Measurements from ENCODE around the gene MGAT5. TPM values are rescaled to one million over a fixed set of nuclear protein-coding genes. Genes with fewer than 3 reads are reported as not detected.
A peak's percentile ranks its signal among the peaks of the same experiment; 100 is the strongest.

The MGAT5 gene
- total RNA-seq, 4 donors from 2014 or later, result 32.4 to 65.9 (median 46.6) TPM

GRCh38 chr2:134241911-134242310 lies 12.0 kb upstream of the MGAT5 start:
- Histone ChIP-seq H3K27ac (no peak overlapping the region), H3K9me3 (no peaks in the 10 kb centered on the region), H3K4me3 (no peak overlapping the region), H3K36me3 (no peaks in the 10 kb centered on the region), H3K4me1 (peaks cover 0 to 21% (median 0%) of the 10 kb centered on the region in 3 donors), H3K27me3 (no peaks in the 10 kb centered on the region)
- no peak for ATAC-seq
- TF ChIP-seq CTCF (IDR thresholded peaks at IDR 0.05), result no peak
- no peak for TF ChIP-seq POLR2AphosphoS5 (IDR thresholded peaks at IDR 0.05)
- no peak for TF ChIP-seq POLR2A (IDR thresholded peaks at IDR 0.05)
- TF ChIP-seq EP300 (IDR thresholded peaks at IDR 0.05), result no peak
- 84 to 89% methylated on average over 2 of the region's 2 CpGs for WGBS, 2 donors (ENCODE audit: low coverage in 1 of 2)

GRCh38 chr2:134243244-134243643 lies 10.6 kb upstream of the MGAT5 start:
- H3K27ac ChIP-seq, result no peak overlapping the region
- no peaks in the 10 kb centered on the region for H3K27me3 ChIP-seq
- H3K4me3 ChIP-seq, result no peak overlapping the region
- WGBS, 2 donors (ENCODE audit: low coverage in 1 of 2), result 100% methylated on average over 1 of the region's 1 CpG; no CpG with 5 or more reads in 1 of the 2 donors
- no peak for ATAC-seq
- H3K4me1 ChIP-seq, result peaks cover 0 to 21% (median 0%) of the 10 kb centered on the region in 3 donors
- no peaks in the 10 kb centered on the region for H3K9me3 ChIP-seq
- TF ChIP-seq POLR2A (IDR thresholded peaks at IDR 0.05), result no peak
- TF ChIP-seq CTCF (IDR thresholded peaks at IDR 0.05), result no peak
- TF ChIP-seq EP300 (IDR thresholded peaks at IDR 0.05), result no peak
- no peak for TF ChIP-seq POLR2AphosphoS5 (IDR thresholded peaks at IDR 0.05)
- H3K36me3 ChIP-seq, result no peaks in the 10 kb centered on the region

- 29 to 35% methylated on average over 2 of the region's 2 CpGs for WGBS, 2 donors (ENCODE audit: low coverage in 1 of 2)
- TF ChIP-seq CTCF (IDR thresholded peaks at IDR 0.05) (no peak), POLR2A (IDR thresholded peaks at IDR 0.05) (no peak), EP300 (IDR thresholded peaks at IDR 0.05) (no peak), POLR2AphosphoS5 (IDR thresholded peaks at IDR 0.05) (no peak)
Measured at GRCh38 chr2:134244086-134244485, 9.8 kb upstream of the MGAT5 start.

GRCh38 chr2:134244587-134244986 lies 9.3 kb upstream of the MGAT5 start:
- Histone ChIP-seq H3K4me3 (no peak overlapping the region), H3K27me3 (no peaks in the 10 kb centered on the region), H3K4me1 (peaks cover 0 to 30% (median 0%) of the 10 kb centered on the region in 3 donors), H3K27ac (no peak overlapping the region), H3K36me3 (no peaks in the 10 kb centered on the region), H3K9me3 (no peaks in the 10 kb centered on the region)
- ATAC-seq, result no peak
- 54 to 83% methylated on average over 2 to 3 of the region's 3 CpGs for WGBS, 2 donors (ENCODE audit: low coverage in 1 of 2)
- no peak for TF ChIP-seq POLR2AphosphoS5 (IDR thresholded peaks at IDR 0.05)
- TF ChIP-seq EP300 (IDR thresholded peaks at IDR 0.05), result no peak
- TF ChIP-seq POLR2A (IDR thresholded peaks at IDR 0.05), result no peak
- TF ChIP-seq CTCF (IDR thresholded peaks at IDR 0.05), result no peak

More at GRCh38 chr2:134244086-134244485, 9.8 kb upstream of the MGAT5 start:
- no peaks in the 10 kb centered on the region for H3K36me3 ChIP-seq
- no peaks in the 10 kb centered on the region for H3K27me3 ChIP-seq
- no peak overlapping the region for H3K4me3 ChIP-seq
- no peak overlapping the region for H3K27ac ChIP-seq
- ATAC-seq, result no peak
- no peaks in the 10 kb centered on the region for H3K9me3 ChIP-seq
- H3K4me1 ChIP-seq, result peaks cover 0 to 25% (median 0%) of the 10 kb centered on the region in 3 donors

- WGBS, 2 donors (ENCODE audit: low coverage in 1 of 2), result 36 to 46% methylated on average over 2 of the region's 2 CpGs
- no peak overlapping the region for H3K4me3 ChIP-seq
- peak; percentile 68 for ATAC-seq
- TF ChIP-seq CTCF (IDR thresholded peaks at IDR 0.05) (peak; percentile 57 to 72 (median 58)), POLR2AphosphoS5 (IDR thresholded peaks at IDR 0.05) (no peak)
- H3K27me3 ChIP-seq, result no peaks in the 10 kb centered on the region
- no peaks in the 10 kb centered on the region for H3K36me3 ChIP-seq
- H3K4me1 ChIP-seq, result peaks cover 0 to 30% (median 0%) of the 10 kb centered on the region in 3 donors
- H3K9me3 ChIP-seq, result no peaks in the 10 kb centered on the region
- H3K27ac ChIP-seq, result no peak overlapping the region
Measured at GRCh38 chr2:134245340-134245984, 8.4 kb upstream of the MGAT5 start.
